NCI-H2196 (cell line): ENCODE measurements around the gene STOM.

Experiments
- DNase-seq: peaks from one replicate; lab custom pipeline; 2025; ENCODE audit not compliant: unreplicated experiment; lab: John Stamatoyannopoulos, UW

STOM gene

DNA sequence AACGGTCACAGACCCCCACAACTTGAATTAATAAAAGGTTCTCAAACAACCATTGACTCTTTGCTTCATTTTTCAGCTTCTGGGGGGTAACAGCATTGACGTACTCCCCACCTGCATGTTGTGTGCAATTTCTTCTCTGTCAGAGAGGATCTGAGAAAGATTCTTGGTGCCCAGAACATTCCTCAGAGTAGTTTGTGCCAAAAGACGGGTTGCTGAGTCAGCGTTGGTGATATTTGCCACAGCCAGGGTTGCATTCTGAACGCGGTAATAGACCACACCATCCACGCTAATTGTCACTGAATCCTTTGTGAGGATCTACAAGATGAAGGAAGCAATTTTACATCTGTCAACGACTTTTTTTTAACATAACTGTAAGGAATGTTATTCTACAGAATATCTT is 21.0 kb downstream of the STOM start:
- no peak for DNase-seq

DNA sequence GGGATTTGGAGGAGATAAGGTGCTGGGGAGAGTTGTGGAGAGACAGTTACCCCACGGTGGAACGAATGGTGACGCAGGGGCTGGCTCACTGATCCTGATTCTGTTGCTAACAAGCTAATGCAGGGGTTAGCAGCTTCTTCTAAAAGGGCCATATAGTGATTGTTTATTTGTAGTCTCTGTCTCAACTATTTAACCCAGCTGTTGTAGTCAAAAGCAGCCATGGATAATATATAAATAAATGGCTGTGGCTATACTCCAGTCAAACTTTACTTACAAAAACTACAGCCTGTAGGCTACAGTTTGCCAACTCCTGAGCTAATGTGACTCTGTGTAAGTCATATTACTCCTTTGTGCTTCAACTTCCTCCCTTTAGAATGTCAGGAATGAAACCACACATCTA is 21.8 kb downstream of the STOM start:
- no peak for DNase-seq

DNA sequence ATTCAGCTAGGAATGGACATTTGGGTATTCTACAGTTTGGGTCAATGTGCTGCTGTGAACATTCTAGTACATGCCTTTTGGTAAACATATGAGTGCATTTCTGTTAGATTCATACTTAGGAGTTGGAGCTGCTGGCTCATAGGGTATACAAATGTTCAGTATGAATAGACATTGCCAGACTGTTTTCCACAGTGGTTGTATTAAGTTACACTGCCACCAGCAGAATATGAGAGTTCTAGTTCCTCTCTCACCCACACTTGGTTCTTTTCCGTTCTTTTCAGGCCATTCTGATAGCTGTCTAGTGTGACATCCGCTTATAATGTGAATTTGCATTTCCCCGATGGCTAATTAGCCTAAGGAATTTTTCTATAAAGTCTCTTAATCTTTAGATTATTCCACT is 25.0 kb downstream of the STOM start:
- DNase-seq: no peak

- DNase-seq: peak; percentile 72
These were observed 25.9 kb downstream of the STOM start for GRCh38 chr9:121344184-121344583.

GRCh38 chr9:121340676-121341392 is 29.2 kb downstream of the STOM start:
- no peak for DNase-seq

DNA sequence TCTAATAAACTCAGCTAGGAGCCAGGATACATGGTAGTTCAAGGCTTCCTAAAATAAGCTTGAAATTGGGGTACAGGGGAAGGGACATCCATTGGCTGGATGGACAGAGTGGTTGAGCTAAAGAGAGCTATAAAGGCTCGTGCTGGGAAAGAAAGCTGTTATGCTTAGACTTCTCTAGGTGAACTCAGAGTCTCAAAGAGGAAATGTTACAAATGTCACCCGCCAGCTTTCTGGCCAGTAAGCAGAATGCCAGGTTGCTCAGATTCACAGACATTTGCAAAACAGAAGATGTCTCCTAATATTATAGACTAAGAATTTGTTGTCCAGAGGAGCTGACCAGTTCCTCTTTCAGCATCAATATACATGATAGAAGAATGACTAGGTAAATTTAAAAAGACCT is 30.6 kb downstream of the STOM start:
- DNase-seq: no peak

- no peak for DNase-seq
These were observed 33.4 kb downstream of the STOM start for GRCh38 chr9:121336665-121337064.

- DNase-seq: no peak
These were observed 35.9 kb downstream of the STOM start for GRCh38 chr9:121333950-121334773.

- no peak for DNase-seq
These were observed 37.9 kb downstream of the STOM start for GRCh38 chr9:121331992-121332685.

- no peak for DNase-seq
These were observed 38.5 kb downstream of the STOM start for GRCh38 chr9:121331549-121331948.

DNA sequence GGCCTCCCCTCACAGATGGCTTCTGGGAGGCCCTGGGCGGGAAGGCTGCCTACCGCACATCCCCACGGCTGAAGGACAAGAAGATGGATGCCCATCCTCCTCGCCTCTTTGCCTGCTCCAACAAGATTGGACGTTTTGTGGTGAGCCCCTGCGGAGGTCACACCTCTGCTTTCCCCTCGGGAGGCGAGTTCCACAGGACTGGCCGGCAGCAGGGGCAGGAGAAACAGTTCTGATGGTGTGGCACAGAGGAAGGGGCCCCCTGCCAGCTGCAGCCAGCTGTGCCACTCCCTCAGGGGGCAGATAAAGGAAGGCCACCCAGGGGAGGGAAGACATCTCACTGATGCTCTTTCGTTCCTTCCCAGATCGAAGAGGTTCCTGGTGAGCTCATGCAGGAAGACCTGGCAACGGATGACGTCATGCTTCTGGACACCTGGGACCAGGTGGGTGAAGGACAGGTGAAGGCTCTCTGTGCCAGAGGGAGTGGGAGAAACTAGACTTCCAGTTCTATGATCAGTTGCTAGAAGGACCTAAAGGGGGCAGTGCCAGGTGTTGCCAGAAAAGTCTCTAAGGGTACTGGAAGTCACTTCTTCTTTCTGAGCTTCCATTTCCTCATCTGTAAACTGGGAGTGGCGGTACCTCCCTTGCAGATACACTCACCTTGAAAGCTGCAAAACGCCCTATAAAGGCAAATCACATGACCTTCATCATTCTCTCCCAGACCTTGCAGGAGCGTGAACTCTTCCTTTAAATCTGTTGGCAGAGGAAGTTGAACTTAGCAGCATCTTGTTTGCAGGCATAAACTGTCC is 41.0 kb downstream of the STOM start:
- DNase-seq: peak; percentile 20

DNA sequence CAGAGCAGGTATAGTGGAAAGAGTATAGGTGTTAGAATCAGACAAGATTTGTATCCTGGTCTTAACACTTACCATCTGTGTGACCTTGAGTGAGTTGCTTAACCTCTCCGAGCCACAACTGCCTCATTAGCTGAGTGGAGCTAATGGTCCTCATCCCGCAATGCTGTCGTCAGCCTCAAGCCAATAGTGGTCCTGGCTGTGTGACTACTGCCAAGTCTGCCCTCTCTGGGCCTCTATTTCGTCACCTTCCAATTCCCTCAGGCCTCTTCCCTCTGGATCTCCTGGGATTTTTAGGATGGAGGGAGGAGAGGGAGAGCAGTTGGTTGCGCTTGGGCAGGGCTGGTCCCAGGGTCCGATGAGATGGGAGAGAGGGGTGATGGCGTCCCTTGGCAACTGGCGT is 41.6 kb downstream of the STOM start:
- DNase-seq: no peak

- DNase-seq: no peak
These were observed 43.0 kb downstream of the STOM start for GRCh38 chr9:121326901-121327613.

DNA sequence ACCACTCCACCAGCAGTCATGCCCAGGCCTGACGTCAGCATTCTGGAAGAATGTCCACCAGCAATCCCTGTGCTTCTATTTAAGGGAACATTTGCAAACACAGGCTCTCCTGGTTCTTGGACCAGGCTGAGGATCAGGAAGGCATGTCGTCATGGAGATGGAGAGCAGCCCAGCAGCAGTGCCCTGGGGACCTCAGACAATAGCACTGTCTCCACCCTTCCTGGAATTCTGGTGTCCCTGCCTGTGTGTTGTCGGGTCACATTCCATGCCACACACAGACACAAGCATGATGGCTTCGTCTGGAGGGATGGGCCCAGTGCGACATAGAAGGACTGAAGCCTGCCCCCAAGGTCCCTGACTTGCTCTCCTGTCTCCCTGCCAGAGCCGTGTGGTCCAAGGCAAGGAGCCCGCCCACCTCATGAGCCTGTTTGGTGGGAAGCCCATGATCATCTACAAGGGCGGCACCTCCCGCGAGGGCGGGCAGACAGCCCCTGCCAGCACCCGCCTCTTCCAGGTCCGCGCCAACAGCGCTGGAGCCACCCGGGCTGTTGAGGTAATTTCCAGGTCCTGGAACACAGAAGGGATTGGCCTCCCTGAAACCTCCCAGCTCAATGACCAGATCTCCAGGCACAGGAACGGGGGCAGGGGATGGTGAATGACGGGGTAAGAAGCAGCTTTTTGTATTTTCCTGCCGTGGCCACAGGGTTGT is 43.8 kb downstream of the STOM start:
- DNase-seq: no peak

DNA sequence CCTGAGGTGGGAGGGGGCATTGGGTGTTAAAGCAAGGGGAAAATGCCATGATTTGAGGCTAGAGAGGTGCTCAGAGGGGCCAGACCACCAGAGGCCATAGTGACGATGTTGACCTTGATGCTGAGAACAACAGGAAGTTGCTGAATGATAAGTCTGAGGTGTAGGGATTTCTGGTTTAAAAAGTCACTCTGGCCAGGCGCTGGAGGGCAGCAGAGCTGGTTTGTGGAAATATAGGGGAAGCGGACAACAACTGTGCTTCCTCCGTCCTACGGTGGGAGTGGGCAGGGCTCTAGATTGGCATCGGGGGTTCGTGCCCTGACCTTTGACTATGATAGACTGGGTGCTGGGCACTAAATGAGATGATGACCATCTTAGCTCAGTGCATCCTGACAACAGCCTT is 44.7 kb downstream of the STOM start:
- DNase-seq: no peak

- no peak for DNase-seq
These were observed 45.3 kb downstream of the STOM start for GRCh38 chr9:121324755-121325154.

DNA sequence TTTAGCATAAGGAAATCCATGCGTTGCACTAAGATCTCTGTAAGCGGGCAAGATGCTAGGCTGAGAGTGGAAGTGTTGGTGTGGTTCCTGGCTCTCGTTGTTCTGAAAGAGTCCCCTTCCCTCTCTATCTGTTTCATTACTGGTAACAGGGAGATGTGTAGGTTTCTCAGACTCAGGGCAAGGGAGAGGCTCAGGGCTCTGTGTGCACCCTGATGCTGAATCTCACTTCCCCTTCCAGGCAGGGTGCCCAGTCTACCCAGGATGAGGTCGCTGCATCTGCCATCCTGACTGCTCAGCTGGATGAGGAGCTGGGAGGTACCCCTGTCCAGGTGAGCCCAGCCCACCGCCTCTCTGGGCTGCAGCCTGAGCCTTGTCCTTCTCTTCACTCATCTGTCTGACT is 45.7 kb downstream of the STOM start:
- DNase-seq: no peak

DNA sequence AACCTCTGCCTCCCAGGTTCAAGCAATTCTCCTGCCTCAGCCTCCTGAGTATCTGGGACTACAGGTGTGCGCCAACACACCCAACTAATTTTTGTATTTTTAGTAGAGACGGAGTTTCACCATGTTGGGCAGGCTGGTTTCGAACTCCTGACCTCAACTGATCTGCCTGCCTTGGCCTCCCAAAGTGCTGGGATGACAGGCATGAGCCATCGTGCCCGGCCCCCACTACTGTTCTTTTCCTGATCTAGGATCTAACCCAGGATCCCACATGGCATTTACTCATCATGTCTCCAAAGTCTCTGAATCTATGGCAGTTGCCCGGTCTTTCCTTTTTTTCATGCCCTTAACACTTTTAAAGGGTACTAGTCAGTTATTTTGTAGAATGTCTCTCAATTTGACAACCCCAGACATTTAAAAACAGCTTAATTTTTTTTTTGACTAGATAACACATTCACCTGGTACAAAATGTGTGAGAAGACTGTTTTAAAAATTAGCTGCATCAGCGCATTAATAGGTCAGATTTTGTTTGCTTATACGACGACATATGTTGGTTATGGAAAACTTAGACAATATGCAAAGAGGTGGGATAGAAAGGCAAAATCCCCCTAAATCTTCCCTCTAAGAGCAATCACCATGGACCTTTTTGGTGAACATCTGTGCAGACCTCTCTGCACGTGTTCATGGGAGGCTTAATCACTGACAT is 46.5 kb downstream of the STOM start:
- DNase-seq: no peak

DNA sequence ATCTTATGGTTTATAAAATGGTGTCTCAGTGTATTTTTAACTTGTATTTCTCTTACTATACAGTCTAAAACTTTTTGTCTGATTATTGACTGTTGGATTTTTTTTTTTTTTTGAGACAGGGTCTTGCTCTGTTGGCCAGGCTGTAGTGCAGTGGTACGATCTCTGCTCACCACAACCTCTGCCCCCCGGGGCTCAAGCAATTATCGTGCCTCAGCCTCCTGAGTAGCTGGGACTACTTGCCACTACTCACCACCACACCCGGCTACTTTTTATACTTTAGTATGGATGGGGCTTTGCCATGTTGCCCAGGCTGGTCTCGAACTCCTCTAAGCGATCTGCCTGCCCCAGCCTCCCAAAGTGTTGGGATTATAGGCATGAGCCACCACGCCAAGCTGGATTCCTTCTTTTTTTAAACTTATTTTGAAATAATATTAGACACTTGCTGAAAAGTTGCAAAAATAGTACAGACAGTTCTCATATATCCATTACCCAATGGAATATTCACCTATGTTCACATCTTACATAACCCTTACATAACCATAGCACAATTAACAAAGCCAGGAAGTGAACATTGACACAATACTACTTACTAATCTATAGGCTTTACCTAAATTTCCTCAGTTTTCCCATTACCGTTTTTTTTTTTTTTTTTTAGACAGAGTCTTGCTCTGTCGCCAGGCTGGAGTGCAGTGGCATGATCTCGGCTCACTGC is 47.2 kb downstream of the STOM start:
- DNase-seq: no peak
